ENCODE measurements around the gene CFAP299. TPM values are rescaled to one million over a fixed set of nuclear protein-coding genes. Genes with fewer than 3 reads are reported as not detected.
"Not testable (repeated sequence)": the region's sequence is repeated elsewhere in the genome, so short reads cannot be mapped to it uniquely, and the experiment has no call there.

The CFAP299 gene
- total RNA-seq, 1 donor from 2014 or later, result not detected

- H3K4me1 Mint-ChIP-seq, result no peaks in the 10 kb centered on the region
Observed at GRCh38 chr4:80732010-80732409, 396.5 kb downstream of the CFAP299 start.

GRCh38 chr4:80740375-80740774 is 404.8 kb downstream of the CFAP299 start:
- Mint-ChIP-seq H3K27me3 (ENCODE audit: low read depth) (peaks cover 14% of the 10 kb centered on the region), H3K4me1 (no peaks in the 10 kb centered on the region), H3K27ac (ENCODE audit: unreplicated experiment) (no peak overlapping the region)

More at GRCh38 chr4:80732010-80732409, 396.5 kb downstream of the CFAP299 start:
- no peak overlapping the region for H3K4me3 Mint-ChIP-seq
- peaks cover 9% of the 10 kb centered on the region for H3K9me3 Mint-ChIP-seq
- H3K27ac Mint-ChIP-seq (ENCODE audit: unreplicated experiment), result no peak overlapping the region
- TF ChIP-seq CTCF (conservative IDR thresholded peaks at IDR 0.05), result no peak
- H3K36me3 Mint-ChIP-seq (ENCODE audit: low read depth), result no peaks in the 10 kb centered on the region
- no peak for DNase-seq (ENCODE audit: low read depth, low spot score)
- H3K27me3 Mint-ChIP-seq (ENCODE audit: low read depth), result peaks cover 10% of the 10 kb centered on the region

GRCh38 chr4:80749558-80749957 is 414.0 kb downstream of the CFAP299 start:
- not testable (repeated sequence) for H3K27ac Mint-ChIP-seq (ENCODE audit: unreplicated experiment); H3K4me3 Mint-ChIP-seq; H3K9me3 Mint-ChIP-seq; H3K36me3 Mint-ChIP-seq (ENCODE audit: low read depth); H3K4me1 Mint-ChIP-seq; DNase-seq (ENCODE audit: low read depth, low spot score)
- H3K27me3 Mint-ChIP-seq (ENCODE audit: low read depth), result peaks cover 34% of the 10 kb centered on the region

More at GRCh38 chr4:80740375-80740774, 404.8 kb downstream of the CFAP299 start:
- Mint-ChIP-seq H3K9me3 (peaks cover 7% of the 10 kb centered on the region), H3K36me3 (ENCODE audit: low read depth) (no peaks in the 10 kb centered on the region), H3K4me3 (no peak overlapping the region)
- no peak for DNase-seq (ENCODE audit: low read depth, low spot score)
- no peak for TF ChIP-seq CTCF (conservative IDR thresholded peaks at IDR 0.05)

GRCh38 chr4:80751200-80751599 is 415.7 kb downstream of the CFAP299 start:
- no peak for TF ChIP-seq CTCF (conservative IDR thresholded peaks at IDR 0.05)

GRCh38 chr4:80767944-80768343 is 432.4 kb downstream of the CFAP299 start:
- peaks cover 12% of the 10 kb centered on the region for H3K9me3 Mint-ChIP-seq
- TF ChIP-seq CTCF (conservative IDR thresholded peaks at IDR 0.05), result no peak
- DNase-seq (ENCODE audit: low read depth, low spot score), result no peak
- H3K4me3 Mint-ChIP-seq, result no peak overlapping the region
- H3K4me1 Mint-ChIP-seq, result no peaks in the 10 kb centered on the region
- H3K27me3 Mint-ChIP-seq (ENCODE audit: low read depth), result no peaks in the 10 kb centered on the region
- no peaks in the 10 kb centered on the region for H3K36me3 Mint-ChIP-seq (ENCODE audit: low read depth)
- no peak overlapping the region for H3K27ac Mint-ChIP-seq (ENCODE audit: unreplicated experiment)

More at GRCh38 chr4:80751200-80751599, 415.7 kb downstream of the CFAP299 start:
- H3K9me3 Mint-ChIP-seq, result peaks cover 2% of the 10 kb centered on the region
- H3K36me3 Mint-ChIP-seq (ENCODE audit: low read depth), result no peaks in the 10 kb centered on the region
- no peak overlapping the region for H3K27ac Mint-ChIP-seq (ENCODE audit: unreplicated experiment)
- no peak overlapping the region for H3K4me3 Mint-ChIP-seq
- peaks cover 26% of the 10 kb centered on the region for H3K27me3 Mint-ChIP-seq (ENCODE audit: low read depth)
- no peak for DNase-seq (ENCODE audit: low read depth, low spot score)
- no peaks in the 10 kb centered on the region for H3K4me1 Mint-ChIP-seq

GRCh38 chr4:80776168-80776567 is 440.6 kb downstream of the CFAP299 start:
- Mint-ChIP-seq H3K9me3 (no peaks in the 10 kb centered on the region), H3K4me1 (no peaks in the 10 kb centered on the region), H3K27ac (ENCODE audit: unreplicated experiment) (no peak overlapping the region), H3K27me3 (ENCODE audit: low read depth) (peaks cover 27% of the 10 kb centered on the region), H3K36me3 (ENCODE audit: low read depth) (no peaks in the 10 kb centered on the region), H3K4me3 (no peak overlapping the region)
- no peak for TF ChIP-seq CTCF (conservative IDR thresholded peaks at IDR 0.05)
- DNase-seq (ENCODE audit: low read depth, low spot score), result no peak

All from neural crest cell (in vitro differentiated cells).